HepG2 (cell line): ENCODE measurements around the gene ADI1. TPM values are rescaled to one million over a fixed set of nuclear protein-coding genes. Genes with fewer than 3 reads are reported as not detected.

Experiments
- ATAD3A ChIP-seq: sonication (generic); formaldehyde crosslinking; IDR thresholded peaks from 2 replicates; pipeline ENCODE4 v1.4.0; 2020; ENCODE audit warnings: missing genetic modification reagents
- ATF5 ChIP-seq: sonication (generic); formaldehyde crosslinking; IDR thresholded peaks from 2 replicates; pipeline ENCODE4 v1.4.0; 2020; ENCODE audit warnings: mild to moderate bottlenecking, low read depth, missing genetic modification reagents
- CBX1 ChIP-seq: IDR thresholded peaks from one replicate; pipeline ENCODE4 v1.6.1; 2016; ENCODE audit warnings: antibody characterized with exemption, low read depth
- HMGXB4 ChIP-seq, 2 experiments: sonication (generic) in 1 of 2; formaldehyde crosslinking in 1 of 2; IDR thresholded peaks; 2 replicates each; pipeline versions ENCODE4 v1.4.0 to v1.6.1; 2018 to 2020; ENCODE audit warnings: missing genetic modification reagents in 2 of 2, borderline replicate concordance in 1 of 2, low read depth in 1 of 2, mild to moderate bottlenecking in 1 of 2, missing biosample characterization in 1 of 2
- KLF6 ChIP-seq: IDR thresholded peaks from 2 replicates; pipeline ENCODE4 v1.8.0; 2016; ENCODE audit warnings: missing biosample characterization, missing genetic modification reagents
- MYNN ChIP-seq: sonication (generic); formaldehyde crosslinking; IDR thresholded peaks from 2 replicates; pipeline ENCODE4 v1.4.0; 2020; ENCODE audit warnings: mild to moderate bottlenecking, low read depth, missing genetic modification reagents
- PHF8 ChIP-seq: sonication (generic); formaldehyde crosslinking; IDR thresholded peaks from 2 replicates; pipeline ENCODE4 v1.5.0; 2020; ENCODE audit warnings: missing genetic modification reagents
- POLR2AphosphoS2 ChIP-seq: IDR thresholded peaks from 2 replicates; pipeline ENCODE4 v1.6.1; 2011; ENCODE audit warnings: low read depth, low read length, improper control_type of control experiment
- THAP9 ChIP-seq: sonication (generic); formaldehyde crosslinking; IDR thresholded peaks from 2 replicates; pipeline ENCODE4; 2020; ENCODE audit warnings: missing genetic modification reagents, mild to moderate bottlenecking, borderline replicate concordance
- TP53 ChIP-seq: sonication (generic); formaldehyde crosslinking; conservative IDR thresholded peaks from 2 replicates; pipeline ENCODE4 v1.4.0; 2020; ENCODE audit warnings: missing genetic modification reagents
- YEATS4 ChIP-seq: sonication (generic); formaldehyde crosslinking; IDR thresholded peaks from 2 replicates; pipeline ENCODE4 v1.4.0; 2020; ENCODE audit warnings: missing genetic modification reagents, borderline replicate concordance
- ZFP36L2 ChIP-seq: sonication (generic); formaldehyde crosslinking; IDR thresholded peaks from 2 replicates; pipeline ENCODE4 v1.4.0; 2020; ENCODE audit warnings: missing genetic modification reagents
- ZFP41 ChIP-seq: sonication (generic); formaldehyde crosslinking; IDR thresholded peaks from 2 replicates; pipeline ENCODE4 v1.4.0; 2020; ENCODE audit warnings: mild to moderate bottlenecking, missing genetic modification reagents, borderline replicate concordance
- ZFP62 ChIP-seq: sonication (generic); formaldehyde crosslinking; IDR thresholded peaks from 2 replicates; pipeline ENCODE4 v1.4.0; 2020; ENCODE audit warnings: missing genetic modification reagents
- ZNF142 ChIP-seq: sonication (generic); formaldehyde crosslinking; IDR thresholded peaks from 2 replicates; pipeline ENCODE4 v1.4.0; 2020; ENCODE audit warnings: missing genetic modification reagents
- ZNF660 ChIP-seq: sonication (generic); formaldehyde crosslinking; IDR thresholded peaks from 2 replicates; pipeline ENCODE4 v1.5.1; 2020; ENCODE audit warnings: mild to moderate bottlenecking, low read depth, missing genetic modification reagents, borderline replicate concordance
- ZSCAN21 ChIP-seq: sonication (generic); formaldehyde crosslinking; IDR thresholded peaks from 2 replicates; pipeline ENCODE4 v1.8.0; 2022; ENCODE audit warnings: mild to moderate bottlenecking, missing genetic modification reagents, moderate library complexity, borderline replicate concordance
- polyA plus RNA-seq, 8 experiments: library from polyadenylated mRNA; depleted of rRNA in 3 of 8; stranded (reverse) in 7 of 8; unstranded in 1 of 8; fragments of >200 nt; fragmentation: Illumina TruSeq in 4 of 8; extraction: Trizol in 4 of 8; gene quantifications; 2 replicates each; pipeline versions ENCODE4 v1.2.1 to v1.2.3, GENCODE V29; 2011 to 2016; ENCODE audit warnings: low read depth in 4 of 8, missing spikeins in 1 of 8, mixed read lengths in 1 of 8; ENCODE audit not compliant: insufficient read depth in 1 of 8
- total RNA-seq, 5 experiments: library from RNA; depleted of rRNA; stranded (reverse); fragments of >200 nt; fragmentation: Illumina TruSeq; extraction: Trizol; gene quantifications; 2 replicates each; pipeline ENCODE4 v1.2.3, GENCODE V29; 2016; ENCODE audit warnings: low read depth in 1 of 5

ADI1 gene
- total and polyA plus RNA-seq, 2 of the 13 experiments (the other 11 are each of a cell fraction or from before 2014, with no cell fraction given), result 28.7 to 123 TPM

GRCh38 chr2:3535794-3536681, 16.7 kb upstream of the ADI1 start (continued):
- TF ChIP-seq KLF6 (CRISPR knock-in tag) (no peak), ZNF142 (CRISPR knock-in tag) (no peak), ZFP36L2 (no peak), ATF5 (CRISPR knock-in tag) (no peak), ZNF660 (CRISPR knock-in tag) (no peak), CBX1 (no peak), PHF8 (CRISPR knock-in tag) (peak; percentile 47; the same call in 1 of the 2 replicates), POLR2AphosphoS2 (no peak), YEATS4 (CRISPR knock-in tag) (no peak), ZFP62 (CRISPR knock-in tag) (no peak), MYNN (no peak), HMGXB4 (CRISPR knock-in tag; IDR thresholded peaks at IDR 0.05; ENCODE audit: borderline replicate concordance in 1 of 2, low read depth in 1 of 2) (peak in 1 of 2 experiments; percentile 69; a peak in 1 of 4 replicates), TP53 (no peak), THAP9 (CRISPR knock-in tag) (peak; percentile 65; the same call in 1 of the 2 replicates), ZFP41 (CRISPR knock-in tag) (no peak), ZSCAN21 (CRISPR knock-in tag) (no peak), ATAD3A (CRISPR knock-in tag) (no peak)
